Amniotic stem cell (primary cell): ENCODE results near the gene HACD3.

Experiments used
- DNase-seq: peaks from one replicate; lab custom pipeline; 2025; lab: John Stamatoyannopoulos, UW

The HACD3 gene

GRCh38 chr15:65530318-65531111 lies at the start of gene HACD3:
Gene HACD3 (plus strand): TSS chr15:65530463. CDS start chr15:65530632, 169 bp downstream.
- peak; percentile 44 for DNase-seq

GRCh38 chr15:65484876-65485275 lies 45.4 kb upstream of the HACD3 start:
- DNase-seq, result no peak

- DNase-seq, result no peak
Measured at GRCh38 chr15:65494076-65494475, 36.2 kb upstream of the HACD3 start.

- DNase-seq, result no peak
Measured at GRCh38 chr15:65509321-65509720, 20.9 kb upstream of the HACD3 start.

- no peak for DNase-seq
Measured at GRCh38 chr15:65512189-65512588, 18.1 kb upstream of the HACD3 start.

- no peak for DNase-seq
Measured at GRCh38 chr15:65512807-65513416, 17.4 kb upstream of the HACD3 start.

- DNase-seq, result peak; percentile 82
Measured at GRCh38 chr15:65516997-65517865, 13.0 kb upstream of the HACD3 start, which contains the start of gene DPP8. Gene DPP8 (minus strand): TSS chr15:65517689. CDS start chr15:65512553, 5,136 bp downstream.

GRCh38 chr15:65517866-65518207 lies 12.4 kb upstream of the HACD3 start:
- no peak for DNase-seq

- no peak for DNase-seq
Measured at GRCh38 chr15:65518633-65519285, 11.5 kb upstream of the HACD3 start.

- no peak for DNase-seq
Measured at GRCh38 chr15:65521350-65521749, 8.9 kb upstream of the HACD3 start.

GRCh38 chr15:65524226-65524625 lies 6.0 kb upstream of the HACD3 start:
- DNase-seq, result no peak

GRCh38 chr15:65525622-65526021 lies 4.6 kb upstream of the HACD3 start:
- DNase-seq, result no peak

- no peak for DNase-seq
Measured at GRCh38 chr15:65528461-65529060, 1.7 kb upstream of the HACD3 start.

- no peak for DNase-seq
Measured at GRCh38 chr15:65529762-65530317, 423 bp upstream of the HACD3 start.

- DNase-seq, result no peak
Measured at GRCh38 chr15:65532738-65533051, 2.4 kb downstream of the HACD3 start.

GRCh38 chr15:65533057-65533756 lies 2.9 kb downstream of the HACD3 start:
- no peak for DNase-seq

GRCh38 chr15:65535192-65535591 lies 4.9 kb downstream of the HACD3 start:
- no peak for DNase-seq

GRCh38 chr15:65540314-65540713 lies 10.1 kb downstream of the HACD3 start:
- DNase-seq, result no peak

- DNase-seq, result no peak
Measured at GRCh38 chr15:65541231-65541820, 11.1 kb downstream of the HACD3 start.

- no peak for DNase-seq
Measured at GRCh38 chr15:65547841-65548240, 17.6 kb downstream of the HACD3 start.
